NCI-H748 treated with DMSO at 0.1 percent for 48 hours (cell line): ENCODE results near the gene HPSE2.

Source experiments
- DNase-seq: peaks from one replicate; lab custom pipeline; 2025; lab: John Stamatoyannopoulos, UW

The HPSE2 gene

DNA sequence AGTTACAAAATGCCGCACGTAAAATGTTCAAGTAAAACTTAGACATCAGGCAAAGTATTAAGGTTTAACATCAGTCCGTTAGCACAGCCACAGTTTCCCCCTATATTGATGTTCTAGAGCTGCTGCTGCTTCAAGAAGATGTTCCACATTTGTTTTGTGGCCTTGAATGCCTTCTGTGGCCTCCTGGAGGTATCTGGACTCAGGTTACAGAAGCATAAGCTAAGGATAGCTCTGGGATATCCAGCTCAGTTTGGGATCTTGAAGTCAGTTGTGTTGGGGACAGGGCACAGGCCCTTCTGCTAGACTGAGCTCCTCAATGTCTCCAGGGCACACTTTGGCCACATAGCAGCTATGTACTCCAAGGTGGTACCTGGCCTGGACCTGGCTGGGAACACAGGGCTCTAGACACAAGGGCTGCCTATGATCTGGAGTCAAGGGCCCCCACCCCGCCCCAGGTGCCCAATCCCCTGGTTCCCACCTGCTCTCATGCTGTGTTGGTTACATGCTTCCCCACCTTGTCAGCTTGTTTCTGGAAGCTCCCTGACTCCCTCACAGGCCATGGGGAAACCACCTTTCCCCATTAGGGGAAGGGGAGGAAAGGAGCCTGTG is 825.4 kb downstream of the HPSE2 start:
- no peak for DNase-seq

DNA sequence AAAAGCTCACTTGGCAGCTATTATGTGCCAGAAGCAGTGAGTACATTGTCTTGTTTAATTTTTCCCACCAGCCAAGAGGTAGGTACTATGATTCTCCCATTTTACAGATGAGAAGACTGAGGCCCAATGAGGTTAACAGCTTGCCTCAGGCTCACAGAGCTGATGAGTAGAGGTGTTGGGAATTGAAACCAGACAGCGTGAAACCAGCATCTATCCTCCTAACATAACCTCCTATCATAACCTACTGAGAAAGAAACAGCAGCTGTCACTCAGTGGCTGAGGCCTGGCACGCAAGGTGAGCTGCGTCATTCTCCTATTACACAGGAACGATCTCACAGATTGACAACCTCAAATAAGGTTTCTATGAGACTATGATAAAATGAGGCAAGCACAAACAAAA is 826.9 kb downstream of the HPSE2 start:
- DNase-seq, result no peak

DNA sequence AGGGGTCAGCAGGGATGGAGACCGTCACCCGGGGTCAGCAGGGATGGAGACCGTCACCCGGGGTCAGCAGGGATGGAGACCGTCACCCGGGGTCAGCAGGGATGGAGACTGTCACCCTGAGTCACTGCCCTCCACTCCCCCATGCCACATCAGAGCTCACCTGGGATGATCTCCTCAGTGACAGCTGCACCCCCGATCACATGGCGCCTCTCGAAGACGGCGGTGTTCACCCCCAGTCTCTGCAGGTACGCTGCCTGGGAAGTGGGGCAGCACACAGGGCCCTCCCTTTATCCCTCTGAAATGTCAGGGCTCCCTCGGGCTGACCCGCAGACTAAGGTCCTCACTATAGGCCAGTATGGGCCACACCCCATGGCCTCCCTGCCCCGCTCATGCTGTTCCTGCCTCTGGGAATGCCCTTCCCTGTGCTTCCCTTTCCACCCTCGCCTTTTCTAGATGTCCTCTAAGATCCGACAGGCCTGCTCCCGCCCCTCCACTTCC is 827.9 kb downstream of the HPSE2 start:
- DNase-seq, result no peak
